VCaP (cell line): ENCODE results near the gene CHRNE.
"Not testable (repeated sequence)": the region's sequence is repeated elsewhere in the genome, so short reads cannot be mapped to it uniquely, and the experiment has no call there.

Experiments
- H3K27ac ChIP-seq: fragments of 450-650 bp; 2 replicates; pipeline ENCODE4 v1.5.1; 2017
- TF ChIP-seq, protein P1 (sequence below): fragments of 450-650 bp; conservative IDR thresholded peaks from 2 replicates; pipeline ENCODE4 v1.5.1; 2017; ENCODE audit warnings: mild to moderate bottlenecking, moderate library complexity

CHRNE gene

GRCh38 chr17:4877089-4877488, 25.8 kb downstream of the CHRNE start:
- peak overlapping the region; percentile 23; the same call in 1 of the 2 replicates for H3K27ac ChIP-seq
- TF ChIP-seq, protein P1, sequence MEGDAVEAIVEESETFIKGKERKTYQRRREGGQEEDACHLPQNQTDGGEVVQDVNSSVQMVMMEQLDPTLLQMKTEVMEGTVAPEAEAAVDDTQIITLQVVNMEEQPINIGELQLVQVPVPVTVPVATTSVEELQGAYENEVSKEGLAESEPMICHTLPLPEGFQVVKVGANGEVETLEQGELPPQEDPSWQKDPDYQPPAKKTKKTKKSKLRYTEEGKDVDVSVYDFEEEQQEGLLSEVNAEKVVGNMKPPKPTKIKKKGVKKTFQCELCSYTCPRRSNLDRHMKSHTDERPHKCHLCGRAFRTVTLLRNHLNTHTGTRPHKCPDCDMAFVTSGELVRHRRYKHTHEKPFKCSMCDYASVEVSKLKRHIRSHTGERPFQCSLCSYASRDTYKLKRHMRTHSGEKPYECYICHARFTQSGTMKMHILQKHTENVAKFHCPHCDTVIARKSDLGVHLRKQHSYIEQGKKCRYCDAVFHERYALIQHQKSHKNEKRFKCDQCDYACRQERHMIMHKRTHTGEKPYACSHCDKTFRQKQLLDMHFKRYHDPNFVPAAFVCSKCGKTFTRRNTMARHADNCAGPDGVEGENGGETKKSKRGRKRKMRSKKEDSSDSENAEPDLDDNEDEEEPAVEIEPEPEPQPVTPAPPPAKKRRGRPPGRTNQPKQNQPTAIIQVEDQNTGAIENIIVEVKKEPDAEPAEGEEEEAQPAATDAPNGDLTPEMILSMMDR: no peak

GRCh38 chr17:4872786-4873185, 30.1 kb downstream of the CHRNE start:
- TF ChIP-seq, protein P1: no peak

GRCh38 chr17:4870855-4871254, 32.0 kb downstream of the CHRNE start:
- H3K27ac ChIP-seq: no peak overlapping the region
- TF ChIP-seq, protein P1: no peak

More at GRCh38 chr17:4872786-4873185, 30.1 kb downstream of the CHRNE start:
- no peak overlapping the region for H3K27ac ChIP-seq

- H3K27ac ChIP-seq: not testable (repeated sequence)
Observed at GRCh38 chr17:4869058-4869998, 33.6 kb downstream of the CHRNE start.

GRCh38 chr17:4867535-4867934, 35.4 kb downstream of the CHRNE start:
- H3K27ac ChIP-seq: not testable (repeated sequence)

DNA sequence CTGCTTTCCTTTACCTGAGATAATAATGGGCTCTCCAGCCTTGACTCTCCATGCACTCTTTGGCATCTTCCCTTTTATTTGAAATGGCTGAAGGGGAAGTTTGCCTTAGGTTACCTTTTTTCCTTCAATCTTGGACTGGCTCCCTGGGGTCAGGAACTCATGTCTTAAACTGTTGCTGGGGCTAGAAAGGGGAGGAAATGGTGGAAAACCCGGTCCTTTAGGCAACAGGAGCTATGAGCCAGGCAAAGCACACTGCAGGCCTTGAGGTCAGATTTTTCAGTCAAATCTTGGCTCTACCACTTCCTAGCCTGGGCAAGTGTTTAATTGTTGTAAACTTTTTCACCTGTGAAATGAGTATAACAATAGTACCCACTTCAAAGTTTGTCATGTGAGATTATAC, 39.6 kb downstream of the CHRNE start:
- H3K27ac ChIP-seq: no peak overlapping the region
- TF ChIP-seq, protein P1: no peak

DNA sequence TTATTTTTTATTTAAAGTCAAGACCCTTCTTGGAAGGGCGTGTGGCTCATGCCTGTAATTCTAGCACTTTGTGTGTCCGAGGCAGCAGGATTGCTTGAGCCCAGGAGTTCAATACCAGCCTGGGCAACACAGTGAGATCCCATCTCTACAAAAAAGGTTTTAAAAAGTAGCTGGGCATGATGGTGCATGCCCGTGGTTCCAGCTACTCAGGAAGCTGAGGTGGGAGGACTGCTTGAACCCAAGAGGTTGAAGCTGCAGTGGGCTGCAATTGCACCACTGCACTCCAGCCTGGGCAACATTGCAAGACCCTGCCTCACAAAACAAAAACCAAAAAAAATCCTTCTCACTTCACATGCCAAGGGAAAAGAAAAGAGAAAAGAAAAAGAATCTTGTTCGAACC, 40.2 kb downstream of the CHRNE start:
- TF ChIP-seq, protein P1: no peak
- H3K27ac ChIP-seq: no peak overlapping the region

- no peak overlapping the region for H3K27ac ChIP-seq
- TF ChIP-seq, protein P1: no peak
Observed at GRCh38 chr17:4861052-4861451, 41.8 kb downstream of the CHRNE start.
